22Rv1 (cell line): ENCODE data around the gene SRGN.

Experiments
- ZFX ChIP-seq: fragments of 450-650 bp; IDR thresholded peaks from 2 replicates; pipeline ENCODE4 v1.6.1; 2017; ENCODE audit warnings: antibody characterized with exemption, borderline replicate concordance
- TF ChIP-seq, protein P1 (sequence below): fragments of 450-650 bp; IDR thresholded peaks from 2 replicates; pipeline ENCODE4 v1.5.1; 2017; ENCODE audit warnings: mild to moderate bottlenecking

GRCh38 chr10:69073026-69073425 is 14.9 kb upstream of the SRGN start:
- TF ChIP-seq, protein P1, sequence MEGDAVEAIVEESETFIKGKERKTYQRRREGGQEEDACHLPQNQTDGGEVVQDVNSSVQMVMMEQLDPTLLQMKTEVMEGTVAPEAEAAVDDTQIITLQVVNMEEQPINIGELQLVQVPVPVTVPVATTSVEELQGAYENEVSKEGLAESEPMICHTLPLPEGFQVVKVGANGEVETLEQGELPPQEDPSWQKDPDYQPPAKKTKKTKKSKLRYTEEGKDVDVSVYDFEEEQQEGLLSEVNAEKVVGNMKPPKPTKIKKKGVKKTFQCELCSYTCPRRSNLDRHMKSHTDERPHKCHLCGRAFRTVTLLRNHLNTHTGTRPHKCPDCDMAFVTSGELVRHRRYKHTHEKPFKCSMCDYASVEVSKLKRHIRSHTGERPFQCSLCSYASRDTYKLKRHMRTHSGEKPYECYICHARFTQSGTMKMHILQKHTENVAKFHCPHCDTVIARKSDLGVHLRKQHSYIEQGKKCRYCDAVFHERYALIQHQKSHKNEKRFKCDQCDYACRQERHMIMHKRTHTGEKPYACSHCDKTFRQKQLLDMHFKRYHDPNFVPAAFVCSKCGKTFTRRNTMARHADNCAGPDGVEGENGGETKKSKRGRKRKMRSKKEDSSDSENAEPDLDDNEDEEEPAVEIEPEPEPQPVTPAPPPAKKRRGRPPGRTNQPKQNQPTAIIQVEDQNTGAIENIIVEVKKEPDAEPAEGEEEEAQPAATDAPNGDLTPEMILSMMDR: no peak
- TF ChIP-seq ZFX: no peak
